Measurements from ENCODE around the gene CDRT15L2. TPM values are rescaled to one million over a fixed set of nuclear protein-coding genes. Genes with fewer than 3 reads are reported as not detected.
A peak's percentile ranks its signal among the peaks of the same experiment; 100 is the strongest.
"Not testable (repeated sequence)": the region's sequence is repeated elsewhere in the genome, so short reads cannot be mapped to it uniquely, and the experiment has no call there.

The CDRT15L2 gene
- total RNA-seq, 4 donors from 2014 or later, result not detected

GRCh38 chr17:20562587-20562986 lies 16.9 kb upstream of the CDRT15L2 start:
- no peaks in the 10 kb centered on the region for H3K4me1 ChIP-seq
- no peak for DNase-seq
- no peak overlapping the region for H3K27ac ChIP-seq
- no peaks in the 10 kb centered on the region for H3K36me3 ChIP-seq
- no peak overlapping the region for H3K4me3 ChIP-seq
- no peaks in the 10 kb centered on the region for H3K27me3 ChIP-seq
- TF ChIP-seq CTCF (IDR thresholded peaks at IDR 0.05), result no peak
- TF ChIP-seq POLR2A (IDR thresholded peaks at IDR 0.05), result no peak
- no peaks in the 10 kb centered on the region for H3K9me3 ChIP-seq

GRCh38 chr17:20565245-20565644 lies 14.3 kb upstream of the CDRT15L2 start:
- not testable (repeated sequence) for H3K4me1 ChIP-seq

DNA sequence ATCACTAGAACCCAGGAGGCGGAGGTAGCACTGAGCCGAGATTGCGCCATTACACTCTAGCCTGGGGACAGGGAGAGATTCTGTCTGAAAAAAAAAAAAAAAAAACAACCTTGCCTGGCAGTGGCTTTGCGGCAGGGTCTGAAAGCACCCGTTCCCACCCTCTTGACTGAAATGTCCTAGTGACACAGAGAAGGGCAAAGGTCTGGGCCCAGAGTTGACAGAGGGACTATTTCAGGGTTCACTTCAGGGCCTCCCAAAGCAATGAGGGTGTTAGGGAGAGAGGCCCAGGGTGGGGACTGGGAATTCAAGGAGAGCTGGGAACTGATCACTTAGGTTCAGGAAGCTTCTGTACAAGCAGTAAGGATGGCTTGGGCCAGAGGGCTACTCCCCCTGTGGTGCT lies 13.8 kb upstream of the CDRT15L2 start:
- H3K4me3 ChIP-seq, result no peak overlapping the region
- no peak overlapping the region for H3K27ac ChIP-seq
- no peaks in the 10 kb centered on the region for H3K9me3 ChIP-seq
- DNase-seq, result no peak
- no peaks in the 10 kb centered on the region for H3K27me3 ChIP-seq
- TF ChIP-seq CTCF (IDR thresholded peaks at IDR 0.05), result no peak
- TF ChIP-seq POLR2A (IDR thresholded peaks at IDR 0.05), result no peak
- H3K4me1 ChIP-seq, result no peaks in the 10 kb centered on the region
- no peaks in the 10 kb centered on the region for H3K36me3 ChIP-seq

More at GRCh38 chr17:20565245-20565644, 14.3 kb upstream of the CDRT15L2 start:
- not testable (repeated sequence) for H3K27me3 ChIP-seq, H3K36me3 ChIP-seq, DNase-seq, H3K9me3 ChIP-seq, H3K4me3 ChIP-seq, H3K27ac ChIP-seq

- H3K27ac ChIP-seq, H3K9me3 ChIP-seq, H3K4me3 ChIP-seq, H3K27me3 ChIP-seq, DNase-seq, H3K4me1 ChIP-seq, H3K36me3 ChIP-seq: not testable (repeated sequence)
Observed at GRCh38 chr17:20566736-20567135, 12.8 kb upstream of the CDRT15L2 start.

- H3K4me3 ChIP-seq, H3K27ac ChIP-seq, H3K36me3 ChIP-seq, H3K9me3 ChIP-seq, H3K4me1 ChIP-seq, DNase-seq, H3K27me3 ChIP-seq: not testable (repeated sequence)
Observed at GRCh38 chr17:20567421-20567820, 12.1 kb upstream of the CDRT15L2 start.

DNA sequence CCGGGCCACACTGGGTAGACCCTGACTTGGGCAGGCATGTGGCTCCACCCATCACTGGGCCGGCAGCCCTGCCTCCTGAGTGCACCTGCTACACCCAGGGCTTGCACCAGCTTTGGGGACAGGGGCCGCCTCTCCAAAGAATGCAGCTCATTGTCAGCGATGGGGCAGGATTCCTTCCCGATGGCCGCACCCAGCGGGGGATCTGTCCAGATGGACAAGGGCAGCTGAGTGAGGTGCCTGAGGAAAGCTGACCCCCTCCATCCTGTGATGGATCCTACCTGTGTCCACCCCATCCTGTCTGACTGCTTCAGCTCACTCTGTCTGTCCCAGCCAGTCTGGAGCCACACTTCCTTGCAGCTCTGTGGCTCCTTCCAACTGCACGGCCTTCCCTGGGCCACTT lies 10.9 kb upstream of the CDRT15L2 start:
- DNase-seq, result not testable (repeated sequence)

GRCh38 chr17:20571653-20572052 lies 7.9 kb upstream of the CDRT15L2 start:
- not testable (repeated sequence) for DNase-seq, H3K27ac ChIP-seq, H3K36me3 ChIP-seq, H3K4me1 ChIP-seq, H3K27me3 ChIP-seq, H3K9me3 ChIP-seq, H3K4me3 ChIP-seq

More for the DNA sequence above, 10.9 kb upstream of the CDRT15L2 start:
- not testable (repeated sequence) for H3K4me1 ChIP-seq, H3K4me3 ChIP-seq, H3K36me3 ChIP-seq, H3K27ac ChIP-seq, H3K9me3 ChIP-seq, H3K27me3 ChIP-seq

- not testable (repeated sequence) for H3K27me3 ChIP-seq, H3K9me3 ChIP-seq, H3K27ac ChIP-seq, DNase-seq, H3K4me1 ChIP-seq, H3K36me3 ChIP-seq, H3K4me3 ChIP-seq
Observed at GRCh38 chr17:20573216-20573615, 6.3 kb upstream of the CDRT15L2 start.

DNA sequence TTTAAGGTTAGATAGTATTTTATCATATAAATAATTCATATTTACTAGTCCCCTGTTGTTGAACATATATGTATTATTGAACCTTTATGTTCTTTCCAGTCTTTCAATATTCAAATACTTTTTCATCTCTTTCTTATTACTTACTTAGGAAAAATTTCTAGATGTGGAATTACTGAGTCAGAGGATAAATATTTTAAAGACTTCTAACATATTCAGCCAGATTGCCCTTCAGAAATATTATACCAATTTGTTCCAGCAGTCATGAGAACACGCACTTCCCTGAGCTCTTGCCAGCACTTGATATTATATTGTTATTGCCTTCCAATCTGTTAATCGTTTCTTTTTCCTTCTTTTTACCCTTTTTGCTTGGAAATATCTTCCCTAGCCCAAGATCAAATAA lies 4.5 kb upstream of the CDRT15L2 start:
- not testable (repeated sequence) for H3K27me3 ChIP-seq, H3K9me3 ChIP-seq, DNase-seq, H3K27ac ChIP-seq, H3K4me1 ChIP-seq, H3K4me3 ChIP-seq, H3K36me3 ChIP-seq

GRCh38 chr17:20583891-20584577 lies 4.5 kb downstream of the CDRT15L2 start:
- not testable (repeated sequence) for H3K27ac ChIP-seq, DNase-seq, H3K4me3 ChIP-seq, H3K36me3 ChIP-seq, H3K27me3 ChIP-seq, H3K9me3 ChIP-seq, H3K4me1 ChIP-seq

GRCh38 chr17:20588744-20589453 lies 9.4 kb downstream of the CDRT15L2 start:
- not testable (repeated sequence) for H3K4me1 ChIP-seq, H3K36me3 ChIP-seq, H3K9me3 ChIP-seq, H3K27me3 ChIP-seq, DNase-seq, H3K27ac ChIP-seq
- H3K4me3 ChIP-seq, result peak overlapping the region in 1 of 4 donors; percentile 33

- peak overlapping the region in 1 of 4 donors; percentile 33 for H3K4me3 ChIP-seq
- not testable (repeated sequence) for H3K9me3 ChIP-seq, H3K4me1 ChIP-seq, H3K27ac ChIP-seq, H3K27me3 ChIP-seq, DNase-seq, H3K36me3 ChIP-seq
Observed at GRCh38 chr17:20589454-20589810, 9.9 kb downstream of the CDRT15L2 start.

DNA sequence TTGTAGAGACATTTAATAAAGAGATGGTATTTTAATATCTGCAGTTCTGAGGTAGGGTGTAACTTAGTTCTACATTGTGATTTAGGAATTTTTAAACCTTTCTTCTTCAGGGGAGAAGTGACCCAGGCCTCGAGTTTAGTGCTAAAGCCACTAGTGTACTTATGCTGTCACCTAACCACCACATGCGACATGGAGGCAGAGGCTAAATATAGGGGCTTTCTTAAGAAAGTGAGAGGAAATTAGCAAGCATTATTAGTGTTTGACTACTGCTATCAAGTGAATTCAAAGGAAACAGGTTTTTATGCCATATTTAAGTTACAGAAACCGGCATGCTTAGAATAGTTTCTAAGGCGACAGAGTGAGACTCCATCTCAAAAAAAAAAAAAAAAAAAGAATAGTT lies 11.5 kb downstream of the CDRT15L2 start:
- H3K36me3 ChIP-seq, result not testable (repeated sequence)

More for the DNA sequence above, 11.5 kb downstream of the CDRT15L2 start:
- H3K4me3 ChIP-seq, H3K9me3 ChIP-seq, H3K4me1 ChIP-seq, H3K27me3 ChIP-seq, H3K27ac ChIP-seq, DNase-seq: not testable (repeated sequence)

Measured in Peyer's patch (tissue), 4 donors.